ENCODE data around the gene COL10A1. TPM values are rescaled to one million over a fixed set of nuclear protein-coding genes. Genes with fewer than 3 reads are reported as not detected.

Gene COL10A1
- total RNA-seq, 1 experiment from 2014 or later: not detected

- Histone ChIP-seq H3K27ac (ENCODE audit: insufficient read length, low read depth, low read length) (no peak overlapping the region), H3K14ac (ENCODE audit: insufficient read depth, low read length) (no peak overlapping the region), H4K20me1 (ENCODE audit: control insufficient read depth, insufficient read depth, insufficient read length) (no peaks in the 10 kb centered on the region), H3K79me1 (ENCODE audit: insufficient read depth, low read depth, low read length, poor library complexity, severe bottlenecking) (no peaks in the 10 kb centered on the region), H3T11ph (ENCODE audit: low read length) (no peak overlapping the region), H2BK12ac (ENCODE audit: insufficient read length, low read depth, low read length) (no peak overlapping the region), H2AK5ac (ENCODE audit: insufficient read length, low read length) (no peak overlapping the region), H3K4me1 (ENCODE audit: insufficient read depth, low read length) (no peaks in the 10 kb centered on the region), H2BK5ac (ENCODE audit: insufficient read length, low read length) (no peak overlapping the region), H3K27me3 (ENCODE audit: insufficient read depth, low read length) (no peaks in the 10 kb centered on the region), H2BK20ac (ENCODE audit: low read depth, low read length, poor library complexity, severe bottlenecking) (no peak overlapping the region), H3K23me2 (ENCODE audit: insufficient read length, low read depth, low read length, poor library complexity, severe bottlenecking) (no peaks in the 10 kb centered on the region), H3K23ac (ENCODE audit: insufficient read length, low read depth, low read length) (no peak overlapping the region), H3K9ac (ENCODE audit: extremely low read depth, insufficient read length, low read length) (no peak overlapping the region), H3K56ac (ENCODE audit: insufficient read length, low read depth, low read length) (no peak overlapping the region), H3K4me2 (ENCODE audit: insufficient read depth, insufficient read length, low read length) (no peak overlapping the region), H2BK15ac (ENCODE audit: low read depth, low read length) (no peak overlapping the region), H2BK120ac (ENCODE audit: low read depth, low read length, poor library complexity, severe bottlenecking) (no peak overlapping the region), H2AFZ (ENCODE audit: low read length) (no peak overlapping the region), H3K79me2 (ENCODE audit: insufficient read depth, low read length) (no peaks in the 10 kb centered on the region), H4K5ac (ENCODE audit: insufficient read length, low read depth, low read length) (no peak overlapping the region), H3K18ac (ENCODE audit: insufficient read length, low read depth, low read length) (no peak overlapping the region), H4K8ac (replicated peaks; ENCODE audit: insufficient read length, low read depth, low read length) (no peak overlapping the region), H3K4ac (ENCODE audit: low read depth, low read length) (no peak overlapping the region), H4K91ac (ENCODE audit: insufficient read length, low read depth, low read length) (no peak overlapping the region), H3K9me3 (ENCODE audit: control insufficient read depth, low read depth, low read length) (no peaks in the 10 kb centered on the region)
- Mint-ChIP-seq H3K4me1 (peaks cover 9 to 10% of the 10 kb centered on the region in 2 experiments), H3K36me3 (ENCODE audit: insufficient read depth in 1 of 3, low read depth in 3 of 3) (peaks cover 7 to 15% (median 7%) of the 10 kb centered on the region in 3 experiments), H3K27me3 (ENCODE audit: low read depth) (no peaks in the 10 kb centered on the region), H3K27ac (no peak overlapping the region), H3K4me3 (no peak overlapping the region), H3K9me3 (peaks cover 9% of the 10 kb centered on the region in 2 experiments)
- DNase-seq: no peak
- no CpG with 5 or more reads among the region's 2 CpGs for WGBS (ENCODE audit: extremely low coverage, insufficient read length, low lambda C conversion rate)
- no peak for TF ChIP-seq CTCF (conservative IDR thresholded peaks at IDR 0.05)
Measured at GRCh38 chr6:116175344-116175743, 49.4 kb upstream of the COL10A1 start.
